OCI-LY1 (cell line): ENCODE data around the gene BCL2.

Experiments used
- CTCF ChIP-seq: fragments of 200-600 bp; sonication (generic), shearing (Covaris generic); IDR thresholded peaks from 2 replicates; pipeline ENCODE4 v1.5.1; 2017; ENCODE audit warnings: mild to moderate bottlenecking, antibody characterized with exemption, low read length, moderate library complexity, mixed read lengths
- EZH2 ChIP-seq: fragments of 200-600 bp; sonication (generic), shearing (Covaris generic); IDR thresholded peaks from 2 replicates; pipeline ENCODE4 v1.8.0; 2017; ENCODE audit warnings: borderline replicate concordance, mixed run types, mild to moderate bottlenecking, antibody characterized with exemption, low read length, moderate library complexity, mixed read lengths

GRCh38 chr18:63145851-63146555 lies 173.6 kb downstream of the BCL2 start:
- TF ChIP-seq CTCF = no peak
- no peak for TF ChIP-seq EZH2
